GM21737 (cell line): ENCODE results near the gene GJB6.

ENCODE experiments used
- ATAC-seq: cut with Tn5 transposase; IDR thresholded peaks from one replicate; pipeline ENCODE4 v1.9.1; 2021; ENCODE audit warnings: mild to moderate bottlenecking, moderate library complexity; ENCODE audit not compliant: unreplicated experiment

The GJB6 gene

DNA sequence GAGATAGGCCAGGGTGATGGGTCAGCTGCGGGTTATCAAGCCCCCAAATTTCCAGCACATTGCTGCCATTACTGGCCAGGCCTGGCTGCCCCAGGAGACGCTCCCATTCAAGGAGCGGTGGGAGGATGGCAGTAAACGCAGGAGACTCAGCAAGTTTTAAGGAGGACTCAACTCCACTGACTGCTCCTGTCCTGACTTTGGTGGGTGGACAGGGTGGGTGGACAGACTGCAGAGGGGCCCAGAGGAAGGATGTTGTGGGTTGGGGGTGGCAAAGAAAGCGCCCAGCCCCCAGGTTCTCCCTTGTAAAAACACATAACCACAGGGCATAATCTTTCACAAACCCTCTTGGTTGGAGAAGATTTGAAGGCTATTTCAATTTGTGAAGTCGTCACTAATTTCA, 4.4 kb downstream of the GJB6 start:
- ATAC-seq = no peak

DNA sequence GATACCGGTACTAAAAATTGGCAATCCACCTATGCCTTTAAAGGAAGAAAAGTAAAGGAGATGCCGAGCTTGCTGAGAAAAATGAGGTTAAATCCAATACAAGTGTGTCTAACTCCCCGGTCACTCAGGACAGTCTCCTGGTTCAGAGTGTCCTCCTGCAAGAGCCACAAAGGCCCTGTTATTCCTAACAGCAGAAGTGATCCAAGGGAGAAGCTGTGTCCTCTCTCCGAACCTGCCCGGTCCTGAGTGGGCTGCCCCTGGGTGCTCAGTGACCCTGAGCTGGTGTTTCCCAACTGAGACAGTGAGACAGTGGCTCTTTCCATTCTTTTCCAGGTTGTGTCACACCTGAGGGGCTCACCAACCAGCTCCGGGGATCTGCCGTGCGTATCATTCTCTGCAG, 4.8 kb downstream of the GJB6 start:
- no peak for ATAC-seq

DNA sequence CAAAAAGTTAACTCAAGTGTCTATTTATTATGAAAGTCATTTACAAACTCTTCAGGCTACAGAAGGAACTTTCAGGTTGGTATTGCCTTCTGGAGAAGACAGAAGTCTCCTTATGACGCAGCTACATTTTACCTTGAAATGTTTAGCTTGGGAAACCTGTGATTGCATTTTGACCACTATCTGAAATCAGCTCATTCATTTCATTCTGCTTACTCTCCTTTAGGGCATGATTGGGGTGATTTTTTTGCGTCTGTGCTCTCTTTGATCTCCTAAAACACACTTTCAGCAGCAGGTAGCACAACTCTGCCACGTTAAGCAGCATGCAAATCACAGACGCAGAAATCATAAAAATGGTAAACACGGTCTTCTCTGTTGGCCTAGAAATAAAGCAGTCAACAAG, 9.6 kb downstream of the GJB6 start:
- no peak for ATAC-seq

DNA sequence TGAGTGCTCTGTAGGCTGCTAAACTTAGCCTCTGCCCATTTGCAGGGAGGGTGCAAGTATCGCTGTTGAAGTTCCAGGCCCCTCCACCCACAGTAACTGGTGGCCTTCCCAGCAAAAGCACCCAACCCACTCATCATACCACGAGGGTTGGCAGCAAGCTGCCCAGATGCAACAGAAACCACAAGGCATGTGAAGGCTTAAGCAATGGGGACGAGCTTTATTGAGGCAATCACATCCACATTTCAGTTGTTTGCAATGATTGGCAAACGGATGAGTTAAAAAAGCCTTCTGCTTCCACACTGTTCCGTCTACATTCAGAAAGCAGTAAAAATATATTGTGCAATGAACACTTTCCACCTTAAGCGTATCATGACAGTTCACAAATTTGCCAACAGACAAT, 10.3 kb downstream of the GJB6 start:
- ATAC-seq = no peak

DNA sequence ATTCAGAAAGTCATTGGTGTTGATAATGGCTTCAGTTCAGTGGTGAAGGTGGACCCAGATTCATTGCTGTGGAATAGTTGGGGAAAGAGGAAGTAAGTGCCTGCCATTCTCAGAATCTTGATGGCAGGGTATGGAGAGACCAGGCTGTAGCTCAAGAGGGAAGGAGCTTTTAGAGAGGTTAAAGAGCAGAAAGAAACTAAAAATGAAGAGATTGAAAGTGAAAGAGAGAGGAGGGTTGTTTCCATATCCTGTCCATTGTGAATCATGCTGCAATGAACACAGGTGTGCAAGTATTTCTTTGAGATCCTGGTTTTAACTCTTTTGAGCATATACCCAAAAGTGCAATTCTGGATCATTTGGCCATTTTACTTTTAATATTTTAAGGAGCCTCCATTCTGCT, 12.5 kb downstream of the GJB6 start:
- peak; percentile 88 for ATAC-seq

DNA sequence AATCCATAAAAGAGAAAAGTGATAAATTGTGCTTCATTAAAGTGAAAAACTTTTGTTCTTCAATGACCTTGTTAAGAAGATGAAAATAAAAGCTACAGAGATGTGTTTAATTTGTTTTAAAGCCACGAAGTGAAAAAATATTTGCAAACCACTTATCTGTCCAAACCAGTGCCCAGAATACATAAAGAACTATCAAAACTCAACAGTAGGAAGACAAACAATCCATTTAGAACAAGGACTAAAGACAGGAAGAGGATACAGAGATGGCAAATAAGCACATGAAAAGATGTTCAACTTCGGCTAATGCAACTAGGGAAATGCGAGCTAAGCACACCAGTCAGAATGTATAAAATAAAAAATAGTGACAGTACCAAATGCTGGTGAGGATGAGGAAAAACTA, 15.0 kb downstream of the GJB6 start:
- ATAC-seq = no peak

DNA sequence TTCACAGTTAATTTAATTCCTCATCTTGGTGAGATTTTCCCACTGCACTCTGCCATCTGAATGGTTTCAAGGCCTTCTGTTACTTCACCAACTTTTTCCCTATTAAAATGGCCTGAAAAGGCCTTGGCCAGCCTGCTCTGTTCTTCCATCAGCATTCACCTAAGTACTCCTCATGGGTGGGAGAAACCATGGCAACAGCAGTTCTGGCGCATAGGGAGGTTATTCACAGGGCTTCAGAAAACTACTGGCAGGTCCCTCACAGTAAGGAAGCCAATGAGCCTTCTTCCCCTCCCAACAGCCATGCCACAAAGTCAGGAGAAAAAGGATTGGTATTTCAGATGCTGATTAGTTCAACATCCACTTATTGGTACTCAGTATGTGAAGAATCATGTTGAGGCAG, 22.2 kb downstream of the GJB6 start:
- no peak for ATAC-seq

DNA sequence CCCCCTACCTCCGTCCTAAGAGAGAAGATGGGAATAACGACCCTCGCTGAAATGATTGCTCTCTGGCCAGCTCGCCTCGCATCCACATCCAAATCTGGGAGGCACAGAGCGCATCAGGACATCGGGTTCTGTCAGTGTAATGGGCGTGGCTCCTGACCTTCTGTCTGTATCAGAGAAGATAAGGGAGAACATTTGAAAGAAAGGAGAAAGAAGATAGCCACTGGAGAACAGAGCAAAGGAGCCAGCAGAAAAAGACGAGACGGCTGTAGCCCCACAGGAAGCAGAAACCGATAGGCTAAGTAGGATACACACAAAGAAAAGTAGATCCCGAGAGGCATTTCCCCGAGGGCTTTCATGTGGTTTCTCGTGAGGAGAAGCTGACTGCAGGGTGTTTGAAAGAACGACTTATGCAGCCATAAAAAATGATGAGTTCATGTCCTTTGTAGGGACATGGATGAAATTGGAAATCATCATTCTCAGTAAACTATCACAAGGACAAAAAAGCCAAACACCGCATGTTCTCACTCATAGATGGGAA, 25.4 kb downstream of the GJB6 start:
- ATAC-seq = no peak

DNA sequence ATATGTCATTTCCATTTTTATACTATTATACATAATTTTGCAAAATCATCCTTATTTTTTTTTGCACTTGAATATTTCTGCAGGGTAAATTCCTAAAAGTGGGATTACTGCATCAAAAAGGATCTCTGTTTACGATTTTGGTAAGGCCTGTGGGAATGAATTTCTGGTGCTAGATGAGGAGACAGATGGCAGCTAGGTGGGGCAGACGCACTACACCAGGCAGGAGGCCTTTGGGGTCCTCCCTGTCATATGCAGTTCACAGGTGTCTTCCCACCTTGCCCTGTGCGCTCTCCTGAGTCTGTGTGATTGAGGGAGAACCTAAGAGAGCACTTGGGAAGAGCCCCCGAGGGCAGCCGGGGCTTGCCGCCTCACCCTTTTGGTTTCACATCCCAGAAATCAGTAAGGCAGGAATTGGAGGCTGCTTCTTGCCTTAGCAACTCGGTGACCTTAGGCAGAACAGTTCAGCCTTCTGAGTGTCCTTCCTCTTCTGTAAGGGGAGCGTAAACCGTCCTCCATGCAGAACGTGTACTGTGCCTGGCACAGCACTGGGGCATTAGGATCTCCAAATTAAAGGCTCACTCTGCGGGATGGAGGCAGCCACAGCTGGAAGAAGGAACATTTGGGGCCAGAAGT, 25.9 kb downstream of the GJB6 start:
- ATAC-seq = no peak

DNA sequence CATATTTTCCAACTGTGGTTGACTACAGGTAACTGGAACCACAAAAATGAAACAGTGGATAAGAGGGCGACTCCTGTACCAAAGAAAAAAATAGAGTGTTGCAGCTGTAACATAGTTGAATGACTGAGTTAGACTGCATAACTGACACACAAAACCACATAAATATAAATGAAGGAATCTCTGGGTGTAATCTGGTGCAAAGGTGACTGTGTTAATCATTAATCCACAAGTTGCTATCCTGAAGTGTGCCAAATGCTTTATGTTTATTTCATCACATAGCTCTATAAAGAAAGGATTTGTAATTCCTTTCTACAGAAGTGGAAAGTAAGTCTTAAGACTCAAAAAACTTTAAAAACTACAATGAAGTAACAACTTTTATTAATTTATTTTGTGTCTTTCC, 33.3 kb downstream of the GJB6 start:
- no peak for ATAC-seq

DNA sequence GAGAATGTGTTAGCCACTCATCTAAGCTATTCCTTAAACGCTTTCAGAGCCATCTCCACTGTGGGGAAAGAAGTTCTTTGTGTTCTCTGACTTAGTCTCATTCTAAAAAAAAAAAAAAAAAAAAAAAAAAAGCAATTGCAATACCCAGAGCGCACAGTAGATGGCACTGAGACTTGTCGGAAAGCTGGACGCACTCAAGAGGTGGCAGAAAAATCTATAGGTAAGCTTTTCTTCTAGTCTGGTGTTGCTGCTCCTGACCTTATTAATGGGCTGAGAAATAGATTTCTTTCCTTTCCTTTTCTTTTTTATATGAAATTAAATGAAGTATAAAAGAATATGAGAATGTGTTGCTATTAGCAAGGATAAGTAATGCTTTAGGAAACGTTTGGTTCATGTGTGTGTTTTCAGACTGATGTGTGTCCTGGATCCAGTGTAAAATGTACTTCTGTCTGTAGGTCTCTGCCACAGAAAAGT, 34.7 kb downstream of the GJB6 start:
- no peak for ATAC-seq

DNA sequence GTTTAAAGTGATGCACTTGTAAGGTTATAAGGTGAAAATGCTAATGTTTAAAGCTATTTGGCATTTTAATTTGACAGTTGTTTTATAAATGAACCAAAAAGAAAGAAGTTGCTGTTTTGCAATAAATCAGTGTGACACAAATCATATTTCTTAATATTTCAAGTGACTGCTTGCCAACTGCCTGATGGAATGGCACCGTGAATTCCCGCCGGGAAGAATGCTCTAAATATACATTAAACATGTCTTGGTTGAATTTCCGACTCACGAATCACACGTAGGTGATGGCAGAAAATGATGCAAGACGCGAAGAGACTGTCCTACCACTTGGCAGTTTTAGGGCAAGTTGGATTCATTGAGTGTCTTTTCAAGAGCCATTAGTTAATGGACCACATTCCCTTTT, 36.3 kb downstream of the GJB6 start:
- ATAC-seq = no peak

DNA sequence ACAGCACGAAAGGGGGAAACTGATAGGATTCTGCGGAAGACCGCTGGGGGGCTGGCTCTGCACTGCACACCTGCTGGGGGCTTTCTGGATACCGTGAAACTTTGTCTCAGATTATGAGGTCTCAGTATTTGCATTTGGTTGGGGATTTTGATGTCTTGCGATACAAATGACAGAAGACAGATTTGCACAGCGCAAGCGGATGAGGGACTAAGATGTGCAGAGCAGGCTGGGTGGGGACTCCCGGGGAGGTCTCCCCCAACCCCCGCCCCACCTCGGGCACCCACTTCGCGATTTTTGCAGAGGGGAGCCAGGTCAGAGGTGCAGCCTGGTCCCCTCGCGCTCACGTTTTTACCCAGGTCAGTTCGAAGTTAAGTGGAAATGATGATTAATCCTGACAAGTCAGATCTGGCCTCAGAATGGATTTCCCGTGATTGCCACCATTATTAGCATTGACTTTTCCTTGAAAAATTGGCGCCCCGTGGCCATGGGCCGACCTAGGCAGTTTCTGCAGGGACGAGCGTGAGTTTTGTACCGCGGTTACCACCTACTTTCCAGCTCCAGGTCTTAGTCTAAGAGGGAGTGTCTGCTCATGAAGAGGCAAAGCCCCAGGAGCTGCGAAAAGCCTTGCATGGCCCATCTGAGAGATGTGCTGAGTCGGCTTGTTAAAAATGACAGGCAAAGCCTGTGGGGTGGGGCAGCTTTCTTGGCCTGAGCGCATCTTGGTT, 38.0 kb downstream of the GJB6 start:
- no peak for ATAC-seq

DNA sequence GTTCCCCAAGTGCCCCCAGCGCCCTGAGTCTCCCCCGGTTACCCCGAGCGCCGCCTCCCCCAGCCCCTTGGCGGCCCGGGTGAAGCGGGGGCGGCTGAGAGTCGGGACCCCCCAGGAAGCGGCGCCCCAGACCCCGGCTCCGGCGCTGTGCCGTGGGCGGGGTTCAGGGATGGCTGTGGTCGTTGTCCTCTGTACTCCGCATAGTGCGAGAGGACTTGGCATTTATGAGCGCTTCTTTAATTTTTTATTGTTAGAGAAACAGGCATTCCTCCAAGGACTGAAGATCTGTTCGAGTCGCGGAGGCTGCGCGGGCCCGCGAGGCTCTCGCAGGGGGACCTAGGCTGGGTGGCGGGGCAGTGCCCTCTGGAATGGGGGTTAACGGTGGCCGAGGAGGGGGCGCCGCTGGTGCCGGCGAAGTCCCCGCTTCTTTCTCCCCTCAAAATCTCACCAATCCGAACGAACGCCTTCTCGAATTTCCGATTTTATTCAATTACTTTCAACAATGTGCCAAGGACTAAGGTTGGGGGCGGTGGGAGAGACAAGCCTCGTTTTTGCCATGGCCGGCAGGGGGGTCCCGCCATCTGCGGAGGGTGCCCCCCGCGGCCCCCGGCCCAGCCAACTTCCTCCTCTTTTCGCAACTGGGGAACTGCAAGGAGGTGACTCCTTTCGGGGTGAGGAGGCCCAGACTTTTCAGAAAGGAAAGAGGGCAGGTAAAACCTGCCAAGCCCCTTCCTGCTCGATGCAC, 38.8 kb downstream of the GJB6 start:
- ATAC-seq = no peak

DNA sequence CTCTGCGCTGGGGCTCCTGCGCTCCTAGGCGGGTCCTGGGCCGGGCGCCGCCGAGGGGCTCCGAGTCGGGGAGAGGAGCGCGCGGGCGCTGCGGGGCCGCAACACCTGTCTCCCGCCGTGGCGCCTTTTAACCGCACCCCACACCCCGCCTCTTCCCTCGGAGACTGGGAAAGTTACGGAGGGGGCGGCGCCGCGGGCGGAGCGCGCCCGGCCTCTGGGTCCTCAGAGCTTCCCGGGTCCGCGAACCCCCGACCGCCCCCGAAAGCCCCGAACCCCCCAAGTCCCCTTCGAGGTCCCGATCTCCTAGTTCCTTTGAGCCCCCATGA, 39.3 kb downstream of the GJB6 start, which contains the start of gene GJB2:
Gene GJB2 (minus strand): TSS at position 103 of the 326 bp plus-strand sequence. CDS start 3,357 bp downstream, outside the sequence.
- ATAC-seq = no peak

DNA sequence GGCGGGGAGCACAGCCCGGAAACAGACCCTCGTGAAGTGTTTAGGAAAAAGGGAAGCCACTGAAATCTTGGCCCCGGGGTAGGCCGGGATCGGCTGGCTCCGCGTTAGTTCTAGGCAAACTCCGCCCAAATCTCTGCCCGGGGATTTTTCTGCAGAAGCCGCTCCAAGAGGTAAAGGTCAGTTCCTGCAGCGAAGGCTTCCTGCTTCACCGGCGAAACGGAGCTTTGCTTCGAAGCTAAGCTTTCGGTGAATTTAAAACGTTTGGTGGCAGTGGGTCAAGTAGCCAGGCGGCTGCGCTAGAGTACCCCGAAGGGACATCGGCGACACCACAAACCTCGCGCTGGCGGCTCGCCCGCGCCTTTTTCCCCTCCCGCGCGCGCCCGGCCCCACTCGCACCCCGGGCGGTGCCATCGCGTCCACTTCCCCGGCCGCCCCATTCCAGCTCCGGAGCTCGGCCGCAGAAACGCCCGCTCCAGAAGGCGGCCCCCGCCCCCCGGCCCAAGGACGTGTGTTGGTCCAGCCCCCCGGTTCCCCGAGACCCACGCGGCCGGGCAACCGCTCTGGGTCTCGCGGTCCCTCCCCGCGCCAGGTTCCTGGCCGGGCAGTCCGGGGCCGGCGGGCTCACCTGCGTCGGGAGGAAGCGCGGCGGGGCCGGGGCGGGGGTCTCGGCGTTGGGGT, 39.8 kb downstream of the GJB6 start:
- ATAC-seq = no peak

DNA sequence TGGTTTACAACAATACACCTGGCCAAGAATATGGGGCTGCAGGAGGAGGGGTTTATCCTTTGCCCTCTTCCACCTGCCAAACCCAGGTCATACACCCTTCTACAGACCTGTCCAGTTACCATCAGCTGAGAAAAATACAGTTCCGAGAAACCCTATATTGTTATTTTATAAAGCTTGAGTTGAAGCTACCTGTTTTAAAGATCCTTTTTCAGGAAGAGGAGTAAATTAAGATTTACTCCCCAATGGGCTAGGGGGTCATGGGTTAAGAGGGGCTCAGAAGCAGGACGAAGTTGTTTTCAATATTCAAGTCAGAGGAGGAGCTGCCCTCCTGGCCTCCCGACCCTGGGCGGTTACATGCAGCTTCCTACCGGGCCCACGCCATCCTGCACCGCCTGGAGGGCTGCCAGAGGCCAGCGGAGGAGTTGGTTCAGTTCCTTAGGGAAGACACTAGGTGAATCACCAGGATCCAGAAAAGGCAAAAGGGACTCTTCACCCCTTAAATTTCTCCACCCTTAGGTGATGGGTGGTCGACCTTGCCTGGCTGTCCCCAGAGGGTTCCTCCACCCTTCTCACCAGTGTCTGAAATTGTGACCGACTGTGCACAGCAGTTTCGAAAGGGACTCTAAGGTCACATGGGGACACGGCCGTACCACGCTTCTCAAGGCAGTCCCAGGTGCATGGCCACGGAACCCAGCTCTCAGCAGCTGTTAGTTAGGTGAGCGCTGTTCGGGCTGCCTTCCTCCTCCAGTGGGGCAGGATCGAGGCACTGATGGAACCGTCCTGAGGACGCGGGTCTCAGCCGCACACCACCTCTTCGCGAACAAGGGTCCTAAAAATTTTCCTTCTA, 40.6 kb downstream of the GJB6 start:
- no peak for ATAC-seq

DNA sequence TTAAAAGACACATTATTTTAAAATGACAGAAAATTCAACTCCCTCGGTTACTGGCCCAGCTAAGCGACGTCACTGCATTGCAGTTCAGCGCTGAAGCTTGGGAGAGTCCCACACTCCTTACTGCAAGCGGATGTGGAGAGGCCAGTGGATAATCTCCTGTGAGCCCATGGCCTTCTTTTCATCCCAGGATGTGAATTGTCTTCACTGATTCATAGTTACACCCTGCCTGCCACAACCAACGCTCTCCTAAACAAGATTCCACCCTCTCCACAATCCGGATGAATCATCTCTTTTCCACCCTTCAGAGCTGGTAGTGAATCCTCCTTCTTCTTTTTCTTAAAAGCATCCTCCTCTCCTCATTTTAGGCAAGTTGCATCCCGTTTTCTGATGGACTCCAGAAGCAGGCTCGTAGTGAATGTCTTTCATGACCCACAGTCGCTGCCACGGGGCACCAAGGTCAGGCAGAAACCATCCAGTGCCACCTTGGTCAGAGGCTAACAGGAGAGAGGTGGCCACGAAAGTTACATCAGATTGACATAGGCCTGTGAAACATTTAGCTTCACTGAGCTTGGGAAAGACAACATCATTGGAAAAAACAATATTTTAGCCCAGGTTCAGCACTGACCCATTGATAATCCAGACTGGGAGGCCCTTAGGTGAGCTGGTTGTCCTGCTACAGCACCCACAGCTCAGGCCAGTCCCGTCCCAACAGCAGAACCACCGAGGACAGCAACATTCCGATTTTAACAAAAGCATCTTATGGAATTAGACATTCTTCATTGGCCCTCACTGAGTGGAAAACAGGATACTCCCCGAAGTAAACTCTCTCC, 41.4 kb downstream of the GJB6 start:
- no peak for ATAC-seq

DNA sequence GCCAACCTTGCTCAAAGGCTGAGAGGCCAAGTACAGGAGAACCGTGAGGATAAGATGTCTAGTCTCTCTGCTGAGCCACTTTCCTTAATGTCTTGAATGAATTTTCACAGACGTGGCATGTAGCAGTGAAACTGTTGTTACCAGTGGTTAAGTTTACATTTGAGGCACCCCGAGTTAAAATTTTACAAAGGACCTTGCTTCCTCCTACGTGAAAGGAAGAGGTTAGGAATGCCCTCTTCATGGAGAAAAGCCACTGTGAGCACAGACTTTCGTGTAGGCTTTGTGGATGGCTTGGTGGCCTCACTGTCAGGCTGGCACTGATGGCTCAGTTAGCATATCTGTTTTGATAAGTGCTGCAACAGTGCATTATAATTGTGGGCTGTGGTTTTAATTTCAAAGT, 42.0 kb downstream of the GJB6 start:
- ATAC-seq = no peak
